ENCODE results near the gene MAFG. TPM values are rescaled to one million over a fixed set of nuclear protein-coding genes. Genes with fewer than 3 reads are reported as not detected.

MAFG gene
- total and polyA plus RNA-seq, 2 of the 13 experiments (the other 11 are each of a cell fraction or from before 2014, with no cell fraction given), result 14.5 to 20.0 TPM

GRCh38 chr17:81924557-81925532 lies 2.7 kb downstream of the MAFG start (continued):
- TF ChIP-seq ZNF609 (CRISPR knock-in tag; IDR thresholded peaks at IDR 0.05; ENCODE audit: borderline replicate concordance), result peak; percentile 70; the same call in 1 of the 2 replicates
- no peak for TF ChIP-seq PBX3 (CRISPR knock-in tag; IDR thresholded peaks at IDR 0.05; ENCODE audit: borderline replicate concordance)
- TF ChIP-seq CEBPB (IDR thresholded peaks at IDR 0.05; ENCODE audit: borderline replicate concordance, low read depth, low read length), result no peak
- peak; percentile 37; the same call in 1 of the 2 replicates for TF ChIP-seq TFAP4 (IDR thresholded peaks at IDR 0.05; ENCODE audit: borderline replicate concordance, low read depth)
- TF ChIP-seq THAP11 (CRISPR knock-in tag; IDR thresholded peaks at IDR 0.05), result no peak
- TF ChIP-seq ELF1 (CRISPR knock-in tag; IDR thresholded peaks at IDR 0.05), result 0 out of 2 replicates have a peak, but pooled peaks have one; percentile 8
- TF ChIP-seq ZNF709 (CRISPR knock-in tag; IDR thresholded peaks at IDR 0.05), result no peak
- peak; percentile 17; the same call in 1 of the 2 replicates for TF ChIP-seq CTCF (CRISPR knock-in tag; IDR thresholded peaks at IDR 0.05)
- no peak for TF ChIP-seq CREB3 (CRISPR knock-in tag; IDR thresholded peaks at IDR 0.05)
- 0 out of 2 replicates have a peak, but pooled peaks have one; percentile 50 for TF ChIP-seq HDAC1 (CRISPR knock-in tag; IDR thresholded peaks at IDR 0.05)
- TF ChIP-seq ZNF83 (CRISPR knock-in tag; IDR thresholded peaks at IDR 0.05; ENCODE audit: borderline replicate concordance), result no peak
- no peak for TF ChIP-seq ZNF546 (CRISPR knock-in tag; conservative IDR thresholded peaks at IDR 0.05)
- TF ChIP-seq ZNF782 (CRISPR knock-in tag; IDR thresholded peaks at IDR 0.05; ENCODE audit: borderline replicate concordance), result peak; percentile 79; the same call in 1 of the 2 replicates
- TF ChIP-seq HNRNPLL (IDR thresholded peaks at IDR 0.05; ENCODE audit: low read depth, low read length, poor library complexity, severe bottlenecking), result peak; percentile 47
- 0 out of 2 replicates have a peak, but pooled peaks have one; percentile 24 for TF ChIP-seq ZNF607 (CRISPR knock-in tag; IDR thresholded peaks at IDR 0.05; ENCODE audit: borderline replicate concordance)
- no peak for TF ChIP-seq PRMT3 (CRISPR knock-in tag; IDR thresholded peaks at IDR 0.05; ENCODE audit: borderline replicate concordance, low read depth)
- peak; percentile 12 for TF ChIP-seq YY1 (IDR thresholded peaks at IDR 0.05; ENCODE audit: insufficient read depth, insufficient replicate concordance, low read depth, low read length)

Data from HepG2 (cell line).